Measurements from ENCODE around the gene FLG2. TPM values are rescaled to one million over a fixed set of nuclear protein-coding genes. Genes with fewer than 3 reads are reported as not detected.

The FLG2 gene
- total RNA-seq, 1 donor from 2014 or later: not detected

DNA sequence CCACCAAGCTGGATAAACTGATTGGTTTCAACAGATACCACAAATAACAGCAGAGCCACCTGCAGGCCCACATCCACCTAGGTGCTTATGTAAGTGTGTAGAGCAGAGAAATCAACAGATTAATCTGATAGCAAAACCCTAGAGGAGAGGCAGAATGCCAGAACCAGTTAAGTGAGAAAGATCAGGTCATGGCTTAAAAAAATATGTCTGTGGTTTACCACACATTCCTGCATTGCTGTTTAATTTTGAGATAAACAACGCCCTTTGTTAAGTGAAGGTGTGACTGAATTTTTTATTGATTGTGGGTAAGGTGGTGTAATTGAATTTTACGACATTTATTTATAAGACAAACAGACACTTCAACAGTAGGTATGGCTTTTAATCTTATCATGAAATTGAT lies 33.1 kb upstream of the FLG2 start:
- TF ChIP-seq, protein P1, sequence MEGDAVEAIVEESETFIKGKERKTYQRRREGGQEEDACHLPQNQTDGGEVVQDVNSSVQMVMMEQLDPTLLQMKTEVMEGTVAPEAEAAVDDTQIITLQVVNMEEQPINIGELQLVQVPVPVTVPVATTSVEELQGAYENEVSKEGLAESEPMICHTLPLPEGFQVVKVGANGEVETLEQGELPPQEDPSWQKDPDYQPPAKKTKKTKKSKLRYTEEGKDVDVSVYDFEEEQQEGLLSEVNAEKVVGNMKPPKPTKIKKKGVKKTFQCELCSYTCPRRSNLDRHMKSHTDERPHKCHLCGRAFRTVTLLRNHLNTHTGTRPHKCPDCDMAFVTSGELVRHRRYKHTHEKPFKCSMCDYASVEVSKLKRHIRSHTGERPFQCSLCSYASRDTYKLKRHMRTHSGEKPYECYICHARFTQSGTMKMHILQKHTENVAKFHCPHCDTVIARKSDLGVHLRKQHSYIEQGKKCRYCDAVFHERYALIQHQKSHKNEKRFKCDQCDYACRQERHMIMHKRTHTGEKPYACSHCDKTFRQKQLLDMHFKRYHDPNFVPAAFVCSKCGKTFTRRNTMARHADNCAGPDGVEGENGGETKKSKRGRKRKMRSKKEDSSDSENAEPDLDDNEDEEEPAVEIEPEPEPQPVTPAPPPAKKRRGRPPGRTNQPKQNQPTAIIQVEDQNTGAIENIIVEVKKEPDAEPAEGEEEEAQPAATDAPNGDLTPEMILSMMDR (IDR thresholded peaks at IDR 0.05): no peak
- H3K36me3 ChIP-seq: no peaks in the 10 kb centered on the region
- no peaks in the 10 kb centered on the region for H3K27me3 ChIP-seq
- H3K27ac ChIP-seq: no peak overlapping the region
- no peaks in the 10 kb centered on the region for H3K4me1 ChIP-seq
- H3K9me3 ChIP-seq: no peaks in the 10 kb centered on the region
- no peak for DNase-seq (ENCODE audit: low spot score in 2 of 2)
- intact Hi-C loops (cut with DNase I): no loop called here
- no peak overlapping the region for H3K4me3 ChIP-seq

DNA sequence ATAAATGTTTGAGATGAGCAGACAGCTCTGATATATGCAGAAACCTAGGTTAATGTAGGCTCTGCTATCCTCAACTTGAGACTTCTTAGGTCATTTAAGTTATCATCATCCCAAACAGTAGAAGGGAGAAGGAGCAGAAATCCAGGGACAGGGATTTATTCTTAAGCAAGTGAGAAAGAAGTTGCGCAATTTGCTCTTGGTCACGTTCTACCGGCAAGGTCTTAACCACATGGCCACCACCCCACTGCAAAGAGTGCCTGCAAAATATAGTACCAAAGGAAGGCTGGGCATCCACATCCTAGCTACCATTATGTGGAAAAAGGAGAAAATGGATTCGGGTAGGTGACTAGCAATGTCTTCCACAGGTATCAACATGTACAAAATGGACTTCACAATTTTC lies 29.1 kb upstream of the FLG2 start:
- Histone ChIP-seq H3K4me1 (no peaks in the 10 kb centered on the region), H3K36me3 (no peaks in the 10 kb centered on the region), H3K27me3 (no peaks in the 10 kb centered on the region), H3K27ac (no peak overlapping the region), H3K4me3 (no peak overlapping the region), H3K9me3 (no peaks in the 10 kb centered on the region)
- TF ChIP-seq, protein P1 (IDR thresholded peaks at IDR 0.05): no peak
- DNase-seq (ENCODE audit: low spot score in 2 of 2): no peak
- intact Hi-C loops (cut with DNase I): no loop called here

GRCh38 chr1:152386940-152387339 lies 27.1 kb upstream of the FLG2 start:
- DNase-seq (ENCODE audit: low spot score in 2 of 2): no peak
- Histone ChIP-seq H3K9me3 (no peaks in the 10 kb centered on the region), H3K27me3 (no peaks in the 10 kb centered on the region), H3K36me3 (no peaks in the 10 kb centered on the region), H3K27ac (no peak overlapping the region), H3K4me3 (no peak overlapping the region), H3K4me1 (no peaks in the 10 kb centered on the region)
- intact Hi-C loops (cut with DNase I): no loop called here
- TF ChIP-seq, protein P1 (IDR thresholded peaks at IDR 0.05): no peak

DNA sequence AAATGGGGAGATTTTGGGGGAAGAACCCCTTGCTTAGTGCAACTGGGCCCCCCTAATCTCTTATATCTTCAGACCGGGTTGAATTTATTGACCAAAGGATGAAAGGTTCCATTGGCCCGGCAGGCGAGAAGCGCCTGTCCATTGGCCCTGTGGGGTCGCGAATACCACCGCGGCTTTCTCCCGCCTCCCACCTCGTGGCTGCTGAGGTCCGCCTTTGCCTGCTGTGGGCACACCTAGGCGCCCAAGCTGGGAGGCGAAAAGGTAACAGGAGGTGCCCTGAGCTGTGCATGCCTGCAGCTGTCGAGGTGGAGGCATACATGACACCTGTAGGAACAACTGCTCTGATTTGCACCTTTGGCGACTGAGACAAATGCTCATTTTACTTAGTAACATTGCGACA lies 21.1 kb upstream of the FLG2 start:
- H3K27me3 ChIP-seq: no peaks in the 10 kb centered on the region
- no peak for DNase-seq (ENCODE audit: low spot score in 2 of 2)
- H3K27ac ChIP-seq: no peak overlapping the region
- H3K4me3 ChIP-seq: no peak overlapping the region
- intact Hi-C loops (cut with DNase I): no loop called here
- H3K36me3 ChIP-seq: no peaks in the 10 kb centered on the region
- TF ChIP-seq, protein P1 (IDR thresholded peaks at IDR 0.05): no peak
- no peaks in the 10 kb centered on the region for H3K9me3 ChIP-seq
- no peaks in the 10 kb centered on the region for H3K4me1 ChIP-seq

GRCh38 chr1:152374451-152374850 lies 14.6 kb upstream of the FLG2 start:
- H3K4me1 ChIP-seq: no peaks in the 10 kb centered on the region
- H3K4me3 ChIP-seq: no peak overlapping the region
- H3K9me3 ChIP-seq: peaks cover 0 to 5% of the 10 kb centered on the region in 2 donors
- intact Hi-C loops (cut with DNase I): no loop called here
- H3K27ac ChIP-seq: no peak overlapping the region
- no peak for DNase-seq (ENCODE audit: low spot score in 2 of 2)
- no peaks in the 10 kb centered on the region for H3K27me3 ChIP-seq
- TF ChIP-seq, protein P1 (IDR thresholded peaks at IDR 0.05): no peak
- no peaks in the 10 kb centered on the region for H3K36me3 ChIP-seq

DNA sequence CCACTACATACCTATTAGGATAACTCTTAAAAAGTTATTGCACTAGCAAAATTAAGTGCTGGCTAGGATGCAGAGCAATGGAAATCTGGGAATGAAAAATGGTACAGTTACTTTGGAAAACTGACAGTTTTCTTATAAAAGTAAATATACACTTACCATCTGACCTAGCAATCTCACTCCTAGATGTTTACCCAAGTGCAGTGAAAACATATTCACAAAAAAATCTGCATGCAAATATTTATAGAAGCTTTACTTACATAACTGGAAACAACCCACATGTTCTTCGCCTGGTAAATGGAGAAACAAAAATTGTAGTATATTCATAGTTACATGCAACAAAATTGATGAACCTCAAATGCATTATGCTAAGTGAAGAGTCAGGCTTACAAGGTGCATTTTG lies 12.9 kb upstream of the FLG2 start:
- TF ChIP-seq, protein P1 (IDR thresholded peaks at IDR 0.05): no peak
- Histone ChIP-seq H3K9me3 (peaks cover 0 to 15% of the 10 kb centered on the region in 2 donors), H3K4me3 (no peak overlapping the region), H3K36me3 (no peaks in the 10 kb centered on the region), H3K4me1 (no peaks in the 10 kb centered on the region), H3K27ac (no peak overlapping the region), H3K27me3 (no peaks in the 10 kb centered on the region)
- intact Hi-C loops (cut with DNase I): no loop called here
- DNase-seq (ENCODE audit: low spot score in 2 of 2): no peak

All from ascending aorta (tissue), 2 donors.